ENCODE data around the gene OTOR.

DNA sequence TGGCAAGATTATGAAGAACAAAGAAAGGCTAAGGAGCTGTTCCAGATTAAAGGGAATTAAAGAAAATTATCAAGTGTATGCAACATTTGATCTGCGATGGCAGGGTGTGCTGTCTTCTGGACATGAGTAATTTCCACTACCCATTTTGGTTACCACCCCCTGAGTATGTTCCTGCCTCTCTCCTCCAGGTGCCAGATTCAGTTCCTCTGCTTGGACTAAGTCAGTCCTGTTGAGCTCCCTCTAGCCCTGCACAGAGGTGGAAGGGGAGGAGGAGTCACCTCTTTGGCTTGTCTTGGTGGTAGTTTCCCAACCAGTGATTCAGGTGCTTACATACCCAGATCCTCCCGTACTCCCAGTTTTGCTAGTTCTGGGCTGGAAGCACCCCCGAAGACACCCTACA lies 40.5 kb upstream of the OTOR start:
- TF ChIP-seq POLR2AphosphoS5 (IDR thresholded peaks at IDR 0.05; ENCODE audit: low read depth, low read length) (no peak), TCF7L2 (IDR thresholded peaks at IDR 0.05; ENCODE audit: low read depth, low read length) (no peak), SIN3A (IDR thresholded peaks at IDR 0.05; ENCODE audit: borderline replicate concordance, insufficient read depth, low read depth, low read length) (no peak)
- TF ChIP-seq, protein P1, sequence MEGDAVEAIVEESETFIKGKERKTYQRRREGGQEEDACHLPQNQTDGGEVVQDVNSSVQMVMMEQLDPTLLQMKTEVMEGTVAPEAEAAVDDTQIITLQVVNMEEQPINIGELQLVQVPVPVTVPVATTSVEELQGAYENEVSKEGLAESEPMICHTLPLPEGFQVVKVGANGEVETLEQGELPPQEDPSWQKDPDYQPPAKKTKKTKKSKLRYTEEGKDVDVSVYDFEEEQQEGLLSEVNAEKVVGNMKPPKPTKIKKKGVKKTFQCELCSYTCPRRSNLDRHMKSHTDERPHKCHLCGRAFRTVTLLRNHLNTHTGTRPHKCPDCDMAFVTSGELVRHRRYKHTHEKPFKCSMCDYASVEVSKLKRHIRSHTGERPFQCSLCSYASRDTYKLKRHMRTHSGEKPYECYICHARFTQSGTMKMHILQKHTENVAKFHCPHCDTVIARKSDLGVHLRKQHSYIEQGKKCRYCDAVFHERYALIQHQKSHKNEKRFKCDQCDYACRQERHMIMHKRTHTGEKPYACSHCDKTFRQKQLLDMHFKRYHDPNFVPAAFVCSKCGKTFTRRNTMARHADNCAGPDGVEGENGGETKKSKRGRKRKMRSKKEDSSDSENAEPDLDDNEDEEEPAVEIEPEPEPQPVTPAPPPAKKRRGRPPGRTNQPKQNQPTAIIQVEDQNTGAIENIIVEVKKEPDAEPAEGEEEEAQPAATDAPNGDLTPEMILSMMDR (IDR thresholded peaks at IDR 0.05) = no peak
- TF ChIP-seq, protein P2, sequence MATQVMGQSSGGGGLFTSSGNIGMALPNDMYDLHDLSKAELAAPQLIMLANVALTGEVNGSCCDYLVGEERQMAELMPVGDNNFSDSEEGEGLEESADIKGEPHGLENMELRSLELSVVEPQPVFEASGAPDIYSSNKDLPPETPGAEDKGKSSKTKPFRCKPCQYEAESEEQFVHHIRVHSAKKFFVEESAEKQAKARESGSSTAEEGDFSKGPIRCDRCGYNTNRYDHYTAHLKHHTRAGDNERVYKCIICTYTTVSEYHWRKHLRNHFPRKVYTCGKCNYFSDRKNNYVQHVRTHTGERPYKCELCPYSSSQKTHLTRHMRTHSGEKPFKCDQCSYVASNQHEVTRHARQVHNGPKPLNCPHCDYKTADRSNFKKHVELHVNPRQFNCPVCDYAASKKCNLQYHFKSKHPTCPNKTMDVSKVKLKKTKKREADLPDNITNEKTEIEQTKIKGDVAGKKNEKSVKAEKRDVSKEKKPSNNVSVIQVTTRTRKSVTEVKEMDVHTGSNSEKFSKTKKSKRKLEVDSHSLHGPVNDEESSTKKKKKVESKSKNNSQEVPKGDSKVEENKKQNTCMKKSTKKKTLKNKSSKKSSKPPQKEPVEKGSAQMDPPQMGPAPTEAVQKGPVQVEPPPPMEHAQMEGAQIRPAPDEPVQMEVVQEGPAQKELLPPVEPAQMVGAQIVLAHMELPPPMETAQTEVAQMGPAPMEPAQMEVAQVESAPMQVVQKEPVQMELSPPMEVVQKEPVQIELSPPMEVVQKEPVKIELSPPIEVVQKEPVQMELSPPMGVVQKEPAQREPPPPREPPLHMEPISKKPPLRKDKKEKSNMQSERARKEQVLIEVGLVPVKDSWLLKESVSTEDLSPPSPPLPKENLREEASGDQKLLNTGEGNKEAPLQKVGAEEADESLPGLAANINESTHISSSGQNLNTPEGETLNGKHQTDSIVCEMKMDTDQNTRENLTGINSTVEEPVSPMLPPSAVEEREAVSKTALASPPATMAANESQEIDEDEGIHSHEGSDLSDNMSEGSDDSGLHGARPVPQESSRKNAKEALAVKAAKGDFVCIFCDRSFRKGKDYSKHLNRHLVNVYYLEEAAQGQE (IDR thresholded peaks at IDR 0.05; ENCODE audit: insufficient read depth in 1 of 2, low read depth in 2 of 2, low read length in 1 of 2) = no peak

All from Panc1 (cell line).